Thoracic aorta (tissue), 2 donors: Measurements from ENCODE around the gene IGSF21. TPM values are rescaled to one million over a fixed set of nuclear protein-coding genes. Genes with fewer than 3 reads are reported as not detected.

Experiments
- ATAC-seq: fragments of 150-250 bp; one replicate; pipeline ENCODE4 v1.8.0; 2017; ENCODE audit warnings: low read depth; ENCODE audit not compliant: insufficient number of reproducible peaks, low FRiP score
- DNase-seq: peaks from one replicate; pipeline ENCODE4 v3.0.0-alpha.2; 2020; ENCODE audit warnings: low spot score
- H3K27ac ChIP-seq, 2 donors: fragments of 200-600 bp; sonication (generic); 1 replicate in 1 of 2; 2 replicates in 1 of 2; pipeline ENCODE4 v1.5.1; 2016; ENCODE audit warnings: mild to moderate bottlenecking in 2 of 2, moderate library complexity in 2 of 2
- H3K27me3 ChIP-seq: fragments of 200-600 bp; sonication (generic); replicated peaks from 2 replicates; pipeline ENCODE4 v1.6.0; 2016; ENCODE audit warnings: mild to moderate bottlenecking; ENCODE audit not compliant: insufficient read depth
- H3K36me3 ChIP-seq: fragments of 200-600 bp; sonication (generic); one replicate; pipeline ENCODE4 v1.5.1; 2016
- H3K4me1 ChIP-seq, 2 donors: fragments of 200-600 bp; sonication (generic); 1 replicate in 1 of 2; 2 replicates in 1 of 2; pipeline versions ENCODE4 v1.5.1 to v1.6.0; 2016; ENCODE audit warnings: low read depth in 2 of 2, mild to moderate bottlenecking in 1 of 2; ENCODE audit not compliant: control insufficient read depth in 1 of 2
- H3K4me3 ChIP-seq: fragments of 200-600 bp; sonication (generic); 2 replicates; pipeline ENCODE4 v1.5.1; 2016; ENCODE audit warnings: mild to moderate bottlenecking
- H3K9me3 ChIP-seq: fragments of 200-600 bp; sonication (generic); 2 replicates; pipeline ENCODE4 v1.5.1; 2016
- CTCF ChIP-seq: fragments of 200-600 bp; sonication (generic); IDR thresholded peaks from one replicate; pipeline ENCODE4 v1.5.1; 2019; ENCODE audit warnings: antibody characterized with exemption
- total RNA-seq, 2 donors: library from RNA; depleted of rRNA; stranded (reverse); fragments of >200 nt; gene quantifications; one replicate each; pipeline versions ENCODE4 v1.1.0 to v1.2.3, GENCODE V29; 2016

The IGSF21 gene
- total RNA-seq, 2 donors from 2014 or later, result 5.0 to 10.9 TPM

GRCh38 chr1:18309552-18310155, 202.1 kb downstream of the IGSF21 start:
- no peaks in the 10 kb centered on the region for H3K4me1 ChIP-seq
- ATAC-seq, result no peak
- H3K4me3 ChIP-seq, result no peak overlapping the region
- no peaks in the 10 kb centered on the region for H3K36me3 ChIP-seq
- no peaks in the 10 kb centered on the region for H3K27me3 ChIP-seq
- no peak for DNase-seq
- no peaks in the 10 kb centered on the region for H3K9me3 ChIP-seq
- TF ChIP-seq CTCF, result no peak
- no peak overlapping the region for H3K27ac ChIP-seq

- no peaks in the 10 kb centered on the region for H3K4me1 ChIP-seq
- no peaks in the 10 kb centered on the region for H3K9me3 ChIP-seq
- TF ChIP-seq CTCF, result no peak
- no peak for DNase-seq
- no peaks in the 10 kb centered on the region for H3K27me3 ChIP-seq
- H3K27ac ChIP-seq, result no peak overlapping the region
- no peaks in the 10 kb centered on the region for H3K36me3 ChIP-seq
- H3K4me3 ChIP-seq, result no peak overlapping the region
- no peak for ATAC-seq
Measured at GRCh38 chr1:18312961-18313360, 205.4 kb downstream of the IGSF21 start.

GRCh38 chr1:18313523-18313922, 205.9 kb downstream of the IGSF21 start:
- H3K4me3 ChIP-seq, result no peak overlapping the region
- no peaks in the 10 kb centered on the region for H3K9me3 ChIP-seq
- no peak for TF ChIP-seq CTCF
- no peak overlapping the region for H3K27ac ChIP-seq
- ATAC-seq (no peak), DNase-seq (no peak)
- no peaks in the 10 kb centered on the region for H3K27me3 ChIP-seq
- no peaks in the 10 kb centered on the region for H3K4me1 ChIP-seq
- H3K36me3 ChIP-seq, result no peaks in the 10 kb centered on the region

GRCh38 chr1:18314399-18314798, 206.8 kb downstream of the IGSF21 start:
- Histone ChIP-seq H3K4me3 (no peak overlapping the region), H3K27ac (no peak overlapping the region), H3K4me1 (no peaks in the 10 kb centered on the region), H3K9me3 (no peaks in the 10 kb centered on the region), H3K27me3 (no peaks in the 10 kb centered on the region), H3K36me3 (no peaks in the 10 kb centered on the region)
- no peak for DNase-seq
- ATAC-seq, result no peak
- TF ChIP-seq CTCF, result no peak

- DNase-seq, result no peak
- no peaks in the 10 kb centered on the region for H3K9me3 ChIP-seq
- no peak for ATAC-seq
- no peaks in the 10 kb centered on the region for H3K4me1 ChIP-seq
- H3K27ac ChIP-seq, result no peak overlapping the region
- no peaks in the 10 kb centered on the region for H3K27me3 ChIP-seq
- H3K4me3 ChIP-seq, result no peak overlapping the region
- no peak for TF ChIP-seq CTCF
- no peaks in the 10 kb centered on the region for H3K36me3 ChIP-seq
Measured at GRCh38 chr1:18315449-18315848, 207.9 kb downstream of the IGSF21 start.
